ENCODE results near the gene XPO6.
"Not testable (repeated sequence)": the region's sequence is repeated elsewhere in the genome, so short reads cannot be mapped to it uniquely, and the experiment has no call there.

XPO6 gene, protein sequence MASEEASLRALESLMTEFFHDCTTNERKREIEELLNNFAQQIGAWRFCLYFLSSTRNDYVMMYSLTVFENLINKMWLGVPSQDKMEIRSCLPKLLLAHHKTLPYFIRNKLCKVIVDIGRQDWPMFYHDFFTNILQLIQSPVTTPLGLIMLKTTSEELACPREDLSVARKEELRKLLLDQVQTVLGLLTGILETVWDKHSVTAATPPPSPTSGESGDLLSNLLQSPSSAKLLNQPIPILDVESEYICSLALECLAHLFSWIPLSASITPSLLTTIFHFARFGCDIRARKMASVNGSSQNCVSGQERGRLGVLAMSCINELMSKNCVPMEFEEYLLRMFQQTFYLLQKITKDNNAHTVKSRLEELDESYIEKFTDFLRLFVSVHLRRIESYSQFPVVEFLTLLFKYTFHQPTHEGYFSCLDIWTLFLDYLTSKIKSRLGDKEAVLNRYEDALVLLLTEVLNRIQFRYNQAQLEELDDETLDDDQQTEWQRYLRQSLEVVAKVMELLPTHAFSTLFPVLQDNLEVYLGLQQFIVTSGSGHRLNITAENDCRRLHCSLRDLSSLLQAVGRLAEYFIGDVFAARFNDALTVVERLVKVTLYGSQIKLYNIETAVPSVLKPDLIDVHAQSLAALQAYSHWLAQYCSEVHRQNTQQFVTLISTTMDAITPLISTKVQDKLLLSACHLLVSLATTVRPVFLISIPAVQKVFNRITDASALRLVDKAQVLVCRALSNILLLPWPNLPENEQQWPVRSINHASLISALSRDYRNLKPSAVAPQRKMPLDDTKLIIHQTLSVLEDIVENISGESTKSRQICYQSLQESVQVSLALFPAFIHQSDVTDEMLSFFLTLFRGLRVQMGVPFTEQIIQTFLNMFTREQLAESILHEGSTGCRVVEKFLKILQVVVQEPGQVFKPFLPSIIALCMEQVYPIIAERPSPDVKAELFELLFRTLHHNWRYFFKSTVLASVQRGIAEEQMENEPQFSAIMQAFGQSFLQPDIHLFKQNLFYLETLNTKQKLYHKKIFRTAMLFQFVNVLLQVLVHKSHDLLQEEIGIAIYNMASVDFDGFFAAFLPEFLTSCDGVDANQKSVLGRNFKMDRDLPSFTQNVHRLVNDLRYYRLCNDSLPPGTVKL

GRCh38 chr16:28211758-28212531 is at the start of gene XPO6:
Gene XPO6 (minus strand): TSS chr16:28211965. CDS start chr16:28211368, 597 bp downstream.
- peak; percentile 93 for DNase-seq (ENCODE audit: low spot score)

DNA sequence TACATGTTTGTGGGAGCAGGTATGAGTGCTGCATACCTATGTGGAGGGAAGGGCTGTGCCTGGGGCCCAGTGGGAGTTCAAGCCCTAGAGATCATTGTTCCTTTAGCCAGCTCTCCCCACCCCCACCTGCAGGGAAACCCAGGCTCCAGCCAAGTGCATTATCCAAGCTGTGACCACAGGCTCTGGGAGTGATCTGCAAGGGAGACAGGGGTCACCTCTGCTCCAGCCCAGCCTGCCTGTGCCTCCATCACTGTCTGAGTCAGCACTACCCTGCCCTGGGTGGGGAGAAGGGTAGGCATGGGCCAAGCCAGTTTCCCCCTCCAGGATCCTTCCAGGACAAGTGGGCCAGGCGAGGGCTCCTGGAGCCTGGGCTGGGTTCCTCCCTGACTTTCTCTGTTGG is 48.4 kb upstream of the XPO6 start:
- DNase-seq (ENCODE audit: low spot score) = no peak

- DNase-seq (ENCODE audit: low spot score) = no peak
Measured at GRCh38 chr16:28259781-28260150, 48.0 kb upstream of the XPO6 start.

DNA sequence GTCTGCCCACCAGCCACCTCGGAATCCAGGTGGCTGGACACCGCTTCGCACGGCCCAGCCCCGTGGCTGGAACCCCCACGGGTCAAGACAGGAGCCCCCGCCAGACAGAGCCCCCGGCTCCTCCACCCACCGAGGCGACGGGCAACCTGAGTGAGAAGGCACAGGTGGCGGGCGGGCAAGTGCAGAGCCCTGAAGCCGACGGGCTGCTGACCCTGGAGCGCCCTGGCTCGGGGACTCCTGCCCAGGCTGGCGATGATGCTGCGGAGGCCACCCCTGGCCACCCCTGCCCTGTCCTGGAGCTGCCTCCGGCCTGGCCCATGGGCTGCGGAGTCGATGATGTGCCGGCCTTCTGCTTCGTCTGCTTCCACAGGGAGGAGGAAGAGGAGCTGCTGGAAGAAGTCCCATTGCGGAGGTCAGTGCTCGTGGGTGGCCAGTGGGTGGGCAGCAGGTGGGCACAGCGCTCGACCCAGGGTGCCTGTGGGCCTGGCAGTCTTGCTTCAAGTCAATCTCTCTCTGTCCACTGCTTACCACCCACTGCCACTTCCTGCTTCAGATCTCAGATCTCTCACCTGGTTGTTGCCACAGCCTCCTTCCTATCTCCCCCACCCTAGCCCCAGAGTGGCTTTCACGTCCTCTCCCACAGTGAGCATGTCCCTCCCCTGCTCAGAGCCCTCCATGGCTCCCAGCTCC is 47.5 kb upstream of the XPO6 start:
- DNase-seq (ENCODE audit: low spot score) = no peak

- no peak for DNase-seq (ENCODE audit: low spot score)
Measured at GRCh38 chr16:28258567-28258966, 46.8 kb upstream of the XPO6 start.

DNA sequence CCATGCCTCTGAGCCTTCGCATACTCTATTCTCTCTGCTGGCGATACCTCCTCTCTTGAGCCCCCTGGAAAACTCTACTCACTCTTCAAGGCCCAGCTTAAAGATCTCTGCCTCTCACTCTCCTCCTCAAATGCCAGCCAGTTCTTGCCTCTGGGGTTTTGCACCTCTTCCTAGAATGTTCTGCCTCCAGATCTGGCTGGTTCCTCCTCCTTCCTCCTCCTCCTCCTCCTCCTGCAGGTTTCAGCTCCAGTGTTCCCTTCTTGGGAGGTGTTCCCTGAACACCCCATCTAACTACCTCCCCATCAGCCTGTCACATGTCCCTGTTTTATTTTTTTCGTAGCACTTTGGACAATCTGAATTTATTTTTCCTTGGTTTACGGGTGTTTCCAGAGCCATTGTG is 45.5 kb upstream of the XPO6 start:
- DNase-seq (ENCODE audit: low spot score) = no peak

- no peak for DNase-seq (ENCODE audit: low spot score)
Measured at GRCh38 chr16:28255838-28256237, 44.1 kb upstream of the XPO6 start.

DNA sequence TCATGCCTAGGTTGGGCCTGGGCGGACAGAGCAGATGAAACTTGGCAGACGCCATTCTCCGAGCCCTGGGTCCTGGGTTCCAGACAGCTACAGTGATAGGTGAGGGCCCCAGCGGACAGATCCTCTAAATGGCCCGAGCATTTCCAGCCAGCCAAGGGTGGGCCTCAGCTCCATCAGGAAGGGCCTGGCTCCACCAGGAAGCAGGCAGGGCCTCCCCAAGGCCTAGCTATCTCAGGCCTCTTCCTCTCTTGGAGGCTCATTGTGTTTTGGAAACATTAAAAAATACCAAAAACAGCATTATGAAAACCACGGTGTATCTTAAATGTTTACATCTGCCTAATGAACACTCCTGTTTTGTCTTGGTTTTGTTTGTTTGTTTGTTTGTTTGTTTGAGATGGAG is 42.4 kb upstream of the XPO6 start:
- DNase-seq (ENCODE audit: low spot score) = no peak

- DNase-seq (ENCODE audit: low spot score) = no peak
Measured at GRCh38 chr16:28250999-28251398, 39.2 kb upstream of the XPO6 start.

GRCh38 chr16:28249483-28249882 is 37.7 kb upstream of the XPO6 start:
- not testable (repeated sequence) for DNase-seq (ENCODE audit: low spot score)

- DNase-seq (ENCODE audit: low spot score) = no peak
Measured at GRCh38 chr16:28241924-28242323, 30.2 kb upstream of the XPO6 start.

GRCh38 chr16:28237754-28238357 is 26.1 kb upstream of the XPO6 start:
- DNase-seq (ENCODE audit: low spot score) = no peak

DNA sequence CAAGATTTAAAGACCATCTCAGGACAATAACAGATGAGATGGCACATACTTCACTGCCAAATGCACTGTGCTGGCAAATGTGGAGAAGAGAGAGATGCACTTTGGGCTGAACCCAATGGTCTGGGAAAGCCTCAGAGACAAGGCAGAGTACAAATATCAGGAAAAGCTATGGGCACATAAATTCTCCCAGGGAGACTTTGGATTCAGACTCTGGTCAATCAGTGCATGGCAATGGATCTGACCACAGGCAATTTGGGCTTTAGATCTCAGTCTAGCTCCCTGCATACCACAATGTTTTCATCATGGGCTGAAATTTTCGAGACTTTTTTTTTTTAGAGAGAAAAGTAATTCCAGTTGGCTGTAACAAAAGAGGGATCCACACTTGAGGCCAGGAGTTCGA is 20.0 kb upstream of the XPO6 start:
- no peak for DNase-seq (ENCODE audit: low spot score)

- not testable (repeated sequence) for DNase-seq (ENCODE audit: low spot score)
Measured at GRCh38 chr16:28223909-28224308, 12.1 kb upstream of the XPO6 start.

DNA sequence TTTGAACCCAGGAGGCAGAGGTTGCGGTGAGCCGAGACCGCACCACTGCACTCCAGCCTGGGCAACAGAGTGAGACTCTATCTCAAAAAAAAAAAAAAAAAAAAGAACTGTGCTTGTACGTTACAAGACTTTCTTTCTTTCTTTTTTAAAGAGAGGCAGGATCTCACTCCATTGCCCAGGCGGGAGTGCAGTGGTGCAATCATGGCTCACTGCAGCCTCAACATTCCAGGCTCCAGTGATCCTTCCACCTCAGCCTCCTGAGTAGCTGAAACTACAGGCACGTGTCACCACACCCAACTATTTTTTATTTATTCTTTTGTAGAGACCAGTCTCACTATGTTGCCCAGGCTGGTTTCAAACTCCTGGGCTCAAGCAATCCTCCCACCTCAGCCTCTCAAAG is 8.0 kb upstream of the XPO6 start:
- DNase-seq (ENCODE audit: low spot score) = not testable (repeated sequence)

- no peak for DNase-seq (ENCODE audit: low spot score)
Measured at GRCh38 chr16:28219282-28219681, 7.5 kb upstream of the XPO6 start.

GRCh38 chr16:28218109-28218508 is 6.3 kb upstream of the XPO6 start:
- DNase-seq (ENCODE audit: low spot score) = peak; percentile 19

- no peak for DNase-seq (ENCODE audit: low spot score)
Measured at GRCh38 chr16:28217326-28217725, 5.6 kb upstream of the XPO6 start.

GRCh38 chr16:28213396-28213795 is 1.6 kb upstream of the XPO6 start:
- no peak for DNase-seq (ENCODE audit: low spot score)

DNA sequence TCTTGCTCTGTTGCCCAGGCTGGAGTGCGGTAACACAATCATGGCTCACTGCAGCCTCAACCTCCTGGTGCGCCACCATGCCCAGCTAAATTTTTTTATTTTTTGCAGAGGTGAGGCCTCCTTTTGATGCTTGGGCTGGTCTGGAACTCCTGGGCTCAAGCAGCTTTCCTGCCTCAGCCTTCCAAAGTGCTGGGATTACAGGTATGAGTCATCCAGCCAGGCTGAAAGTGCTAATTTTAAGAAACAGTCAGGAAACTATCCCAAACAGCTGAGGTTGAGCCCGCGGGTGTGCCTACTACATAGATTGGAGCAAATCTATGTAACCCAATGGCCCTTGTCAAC is 738 bp upstream of the XPO6 start:
- no peak for DNase-seq (ENCODE audit: low spot score)

DNA sequence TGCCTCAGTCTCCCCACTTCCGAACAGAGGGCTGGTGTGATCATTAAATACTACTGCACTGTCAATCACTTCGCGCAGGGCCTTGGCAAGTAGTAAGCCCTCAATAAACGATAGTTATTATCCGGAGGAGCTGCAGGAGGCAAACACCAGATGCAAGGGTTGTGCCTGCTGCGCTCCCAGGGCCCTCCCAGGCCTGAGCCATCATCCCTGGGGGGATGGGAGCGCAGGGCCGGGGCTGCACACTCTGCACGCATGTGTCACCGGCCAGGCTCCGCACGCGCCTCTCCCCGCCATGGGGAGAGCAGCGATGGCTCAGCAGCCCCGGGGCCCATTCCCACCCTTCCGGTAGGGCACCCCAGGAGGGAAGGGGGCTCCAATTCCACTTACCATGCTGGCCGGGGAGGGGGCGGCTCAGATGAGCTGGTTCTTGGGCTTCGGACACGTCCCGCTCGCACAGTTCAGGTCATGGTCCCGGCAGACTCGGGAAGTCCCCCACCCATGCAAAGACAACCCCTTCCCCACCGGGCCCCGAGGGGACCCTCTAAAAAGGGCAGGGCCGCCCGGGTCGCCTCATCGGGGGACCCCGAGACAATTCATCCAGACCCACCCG is 681 bp downstream of the XPO6 start:
- DNase-seq (ENCODE audit: low spot score) = peak; percentile 53

All from hematopoietic multipotent progenitor cell treated with erythropoietin and hydrocortisone succinate and interleukin-3 and kit ligand, for 17 days (in vitro differentiated cells).